Activated CD4-positive, alpha-beta memory T cell treated with anti-CD3 and anti-CD28 coated beads for 36 hours (primary cell): ENCODE results near the gene BDH2. TPM values are rescaled to one million over a fixed set of nuclear protein-coding genes. Genes with fewer than 3 reads are reported as not detected.

ENCODE experiments used
- CTCF ChIA-PET: fragments of 350-600 bp; sonication (Branson Sonifier 250); formaldehyde crosslinking; loops from one replicate; lab custom pipeline; 2021; ENCODE audit warnings: antibody characterized with exemption, inconsistent platforms; lab: Charles Lee
- POLR2A ChIA-PET: fragments of 350-600 bp; sonication (Branson Sonifier 250); formaldehyde crosslinking; loops from one replicate; lab custom pipeline; 2021; ENCODE audit warnings: antibody characterized with exemption; lab: Charles Lee
- DNase-seq: peaks from one replicate; pipeline ENCODE4 v3.0.0-alpha.2; 2020
- H3K27ac Mint-ChIP-seq: one replicate; pipeline ENCODE4 v1.8.0; 2021; ENCODE audit warnings: mixed read lengths
- H3K27me3 Mint-ChIP-seq: one replicate; pipeline ENCODE4 v1.8.0; 2021; ENCODE audit warnings: mixed read lengths
- H3K36me3 Mint-ChIP-seq: one replicate; pipeline ENCODE4 v1.8.0; 2021; ENCODE audit warnings: mixed read lengths
- H3K4me1 Mint-ChIP-seq: one replicate; pipeline ENCODE4 v1.8.0; 2021; ENCODE audit warnings: low read depth, mixed read lengths
- H3K4me3 Mint-ChIP-seq: one replicate; pipeline ENCODE4 v1.8.0; 2021; ENCODE audit warnings: mild to moderate bottlenecking, mixed read lengths
- H3K9me3 Mint-ChIP-seq: one replicate; pipeline ENCODE4 v1.8.0; 2021; ENCODE audit warnings: mixed read lengths
- intact Hi-C: fragments of 100-400 bp; cut with micrococcal nuclease; formaldehyde crosslinking; loops from one replicate; pipeline ENCODE4 v1.15.1; 2023
- total RNA-seq, 2 experiments: library from RNA; stranded (reverse); gene quantifications; one replicate each; pipeline ENCODE4 v1.2.3, GENCODE V29; 2021

The BDH2 gene
- total RNA-seq, 2 experiments from 2014 or later, result 14.4 to 15.4 TPM

DNA sequence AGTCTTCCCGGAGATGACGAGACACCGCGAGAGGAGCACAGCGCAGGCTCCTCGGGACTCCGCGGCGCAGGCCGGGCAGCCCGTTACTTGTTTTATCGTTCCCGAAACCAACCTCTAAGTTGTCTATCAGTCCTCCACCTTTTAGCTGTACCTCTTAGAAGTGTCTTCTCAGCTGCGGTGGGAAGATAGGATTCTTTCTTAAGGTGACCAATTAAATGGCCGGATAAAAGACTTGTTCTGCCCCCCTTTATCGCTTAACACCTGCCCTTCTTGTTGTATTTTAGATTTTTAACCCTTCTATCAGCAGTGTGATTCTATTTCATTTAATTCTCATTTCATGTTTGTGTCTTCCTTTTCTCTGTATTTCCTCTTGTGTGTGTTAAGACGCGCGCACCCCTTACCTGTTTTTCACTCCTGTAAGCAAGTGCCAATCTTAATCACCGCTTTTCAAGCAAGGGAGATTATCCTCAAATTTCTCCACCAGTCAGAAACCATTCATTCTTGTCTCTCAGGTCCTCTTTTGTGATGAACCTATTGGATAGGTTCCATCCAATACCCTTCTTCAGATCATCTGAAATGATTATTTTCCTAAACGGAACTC, 22.8 kb downstream of the BDH2 start, which contains the start of gene SLC9B2:
TSS of gene SLC9B2 (minus strand) at position 15 of the 601 bp plus-strand sequence. CDS start 9,211 bp downstream, outside the sequence.
- no peaks in the 10 kb centered on the region for H3K9me3 Mint-ChIP-seq
- intact Hi-C loops, result loop anchor here (1.0 to 10.0 kb wide), 7 partner anchors 22 to 732 kb away; partner anchors contain the start of genes BDH2, CISD2, NFKB1 and SLC39A8
- no peaks in the 10 kb centered on the region for H3K27me3 Mint-ChIP-seq
- CTCF ChIA-PET, result interaction anchor here (0.6 to 3.0 kb wide), 8 partner anchors 12 to 260 kb away, joined by 3 to 11 read pairs (median 4); partner anchors contain the start of gene BDH2
- peak within 1 kb of the TSS; percentile 99 for H3K27ac Mint-ChIP-seq
- POLR2A ChIA-PET, result interaction anchor here (1.0 to 1.4 kb wide), 4 partner anchors 19 to 251 kb away, joined by 3 to 9 read pairs (median 5); partner anchors contain the start of gene CISD2
- H3K36me3 Mint-ChIP-seq, result peaks cover 15% of the 10 kb centered on the region
- DNase-seq, result peak; percentile 30
- H3K4me3 Mint-ChIP-seq, result peak within 1 kb of the TSS; percentile 79
- peaks cover 42% of the 10 kb centered on the region for H3K4me1 Mint-ChIP-seq

DNA sequence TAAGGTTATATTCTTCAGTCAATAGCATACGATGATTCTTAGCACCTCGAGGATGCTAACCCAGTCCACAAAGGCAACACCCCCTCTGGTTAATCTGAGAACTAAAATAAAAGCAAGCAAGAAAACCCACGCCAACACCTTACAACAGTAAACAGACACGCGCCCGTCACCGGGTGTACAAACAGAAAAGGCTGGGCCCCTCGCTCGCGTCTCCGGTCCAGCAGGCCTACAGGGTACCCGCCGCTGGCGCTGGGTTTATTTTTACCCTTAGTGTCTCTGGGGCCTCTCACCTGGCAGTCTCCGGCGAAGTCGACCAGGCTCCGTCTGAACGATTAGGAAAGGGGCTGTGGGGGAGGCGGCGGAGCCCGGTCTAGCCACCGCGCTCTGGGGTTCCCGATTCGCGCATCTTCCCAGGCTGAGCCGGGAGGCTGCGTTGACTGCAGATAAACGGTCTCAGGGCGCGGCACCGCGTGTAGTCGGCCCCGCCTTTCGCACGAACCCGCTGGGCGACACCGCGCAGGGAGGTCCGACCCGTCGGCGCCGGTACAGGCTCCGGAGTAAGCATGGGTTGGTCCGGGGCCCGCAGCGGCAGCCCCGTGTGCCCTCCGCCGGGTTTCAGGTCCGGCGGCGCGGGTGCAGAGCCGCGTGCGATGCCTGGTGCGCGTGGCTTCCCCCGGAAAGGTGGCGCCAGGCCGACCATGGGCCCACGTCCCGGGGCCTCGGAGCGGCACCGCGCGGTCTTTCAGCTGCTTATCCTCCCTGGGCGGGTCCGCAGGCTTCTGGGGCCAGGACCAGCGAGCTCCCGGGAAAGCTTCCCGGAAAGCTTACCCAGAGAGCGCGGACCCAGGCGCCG, 23.5 kb downstream of the BDH2 start:
- Mint-ChIP-seq H3K36me3 (peaks cover 12% of the 10 kb centered on the region), H3K27me3 (no peaks in the 10 kb centered on the region), H3K4me3 (peak overlapping the region; percentile 79), H3K4me1 (peaks cover 42% of the 10 kb centered on the region), H3K27ac (peak overlapping the region; percentile 99), H3K9me3 (no peaks in the 10 kb centered on the region)
- intact Hi-C loops, result loop anchor here (1.0 to 10.0 kb wide), 9 partner anchors 23 to 731 kb away; partner anchors contain the start of genes BDH2, CISD2, NFKB1 and SLC39A8
- DNase-seq, result peak; percentile 72
- POLR2A ChIA-PET, result interaction anchor here (0.7 to 1.6 kb wide), 7 partner anchors 20 to 251 kb away, joined by 3 to 9 read pairs (median 4); partner anchors contain the start of genes CISD2, SLC9B1 and UBE2D3
- CTCF ChIA-PET, result interaction anchor here (0.6 to 3.0 kb wide), 10 partner anchors 13 to 260 kb away, joined by 3 to 11 read pairs (median 4); partner anchors contain the start of gene BDH2

DNA sequence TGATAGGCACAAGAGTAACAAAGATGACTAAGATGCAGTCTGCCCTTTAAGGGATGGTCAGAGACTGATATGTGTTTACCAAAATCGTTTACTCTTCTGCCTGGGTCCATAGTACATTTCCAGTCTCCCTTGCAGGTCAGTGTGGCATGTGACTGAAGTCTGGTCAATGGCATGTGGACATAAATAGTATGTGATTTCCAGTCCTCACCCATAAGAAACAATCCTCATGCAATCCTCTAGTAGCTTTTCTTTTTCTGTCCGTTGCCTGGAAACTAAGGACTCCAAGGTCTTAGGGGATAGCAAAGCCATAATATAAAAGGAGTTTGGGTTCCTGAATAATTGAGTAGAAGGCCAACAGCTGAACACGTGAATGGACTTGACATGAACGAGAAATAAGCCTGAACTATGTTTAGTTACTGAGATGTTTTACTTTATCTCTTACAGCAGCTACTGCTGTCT, 24.2 kb downstream of the BDH2 start:
- Mint-ChIP-seq H3K4me1 (peaks cover 42% of the 10 kb centered on the region), H3K27me3 (no peaks in the 10 kb centered on the region), H3K27ac (peak overlapping the region; percentile 99), H3K4me3 (peak overlapping the region; percentile 79), H3K9me3 (no peaks in the 10 kb centered on the region), H3K36me3 (peaks cover 12% of the 10 kb centered on the region)
- no peak for DNase-seq
- intact Hi-C loops, result loop anchor here (2.0 to 10.0 kb wide), 4 partner anchors 25 to 573 kb away; partner anchors contain the start of gene NFKB1
- POLR2A ChIA-PET, result interaction anchor here (0.7 to 1.6 kb wide), 3 partner anchors 56 to 248 kb away, joined by 3 to 5 read pairs (median 4); partner anchors contain the start of genes CISD2, SLC9B1 and UBE2D3
- CTCF ChIA-PET, result interaction anchor here (1.2 to 3.0 kb wide), 3 partner anchors 14 to 23 kb away, joined by 3 to 11 read pairs (median 4); no protein-coding TSS in a partner anchor

DNA sequence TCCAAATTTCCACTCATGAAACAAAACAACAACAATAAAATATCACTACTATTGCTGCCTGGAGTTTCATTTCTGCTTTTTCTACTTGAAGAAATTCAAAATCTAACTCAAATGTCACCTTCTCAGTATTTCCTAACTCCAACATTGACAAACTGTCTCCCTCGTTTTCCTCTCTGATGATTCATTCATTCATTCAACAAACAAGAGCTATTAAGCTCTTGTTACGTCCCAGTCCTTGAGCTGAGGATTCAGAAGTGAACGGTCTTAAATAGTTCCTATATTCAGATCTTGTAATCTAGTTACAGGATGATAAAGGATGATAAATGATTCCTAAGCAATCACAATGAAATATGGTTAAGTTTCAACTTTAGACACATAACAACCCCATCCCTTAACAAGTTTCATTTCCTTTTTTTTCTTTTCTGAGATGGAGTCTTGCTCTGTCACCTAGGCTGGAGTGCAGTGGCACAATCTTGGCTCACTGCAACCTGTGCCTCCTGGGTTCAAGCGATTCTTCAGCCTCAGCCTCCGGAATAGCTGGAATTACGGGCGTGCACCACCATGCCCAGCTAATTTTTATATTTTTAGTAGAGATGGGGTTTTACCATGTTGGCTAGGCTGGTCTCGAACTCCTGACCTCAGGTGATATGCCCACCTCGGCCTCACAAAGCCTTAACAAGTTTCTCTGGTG, 24.7 kb downstream of the BDH2 start:
- H3K9me3 Mint-ChIP-seq, result no peaks in the 10 kb centered on the region
- peaks cover 42% of the 10 kb centered on the region for H3K4me1 Mint-ChIP-seq
- peak overlapping the region; percentile 79 for H3K4me3 Mint-ChIP-seq
- CTCF ChIA-PET, result interaction anchor here (0.9 to 3.0 kb wide), 4 partner anchors 14 to 484 kb away, joined by 3 to 11 read pairs (median 4); no protein-coding TSS in a partner anchor
- no peaks in the 10 kb centered on the region for H3K27me3 Mint-ChIP-seq
- DNase-seq, result no peak
- H3K27ac Mint-ChIP-seq, result peak overlapping the region; percentile 99
- intact Hi-C loops, result loop anchor here (2.0 to 10.0 kb wide), 4 partner anchors 24 to 573 kb away; partner anchors contain the start of gene NFKB1
- POLR2A ChIA-PET, result interaction anchor here (0.7 to 1.6 kb wide), 3 partner anchors 55 to 247 kb away, joined by 3 to 5 read pairs (median 4); partner anchors contain the start of genes CISD2, SLC9B1 and UBE2D3
- peaks cover 12% of the 10 kb centered on the region for H3K36me3 Mint-ChIP-seq

DNA sequence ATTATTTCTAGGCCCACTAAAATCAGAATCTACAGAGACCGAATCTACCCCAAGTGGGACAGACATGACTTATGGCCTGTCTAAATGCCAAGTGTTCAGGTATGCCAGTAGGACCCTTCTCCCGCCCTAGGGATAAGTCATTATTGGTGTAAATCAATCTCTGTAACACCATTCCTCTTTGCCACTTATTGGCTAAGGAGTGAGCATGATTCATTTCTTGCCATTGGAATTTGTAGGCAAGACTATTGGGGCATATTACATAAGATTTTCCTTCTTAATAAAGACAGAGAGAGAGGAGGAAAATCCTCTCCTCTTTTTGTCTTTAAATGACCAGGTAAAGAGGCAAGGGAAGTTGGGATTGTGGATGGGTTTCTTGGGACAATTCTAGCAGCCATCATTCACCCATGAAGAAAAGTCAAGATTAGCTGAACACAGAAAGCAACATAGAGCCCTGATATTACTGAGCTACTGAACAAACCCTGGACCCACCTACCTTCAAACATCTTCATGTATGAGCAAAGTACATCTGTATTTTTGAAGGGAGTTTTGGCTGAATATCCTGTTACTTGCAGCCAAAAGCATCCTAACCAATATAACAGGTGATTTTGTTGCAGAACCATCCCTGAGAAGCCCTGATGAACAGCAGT, 25.7 kb downstream of the BDH2 start:
- H3K27ac Mint-ChIP-seq, result no peak overlapping the region
- DNase-seq, result no peak
- POLR2A ChIA-PET, result no interaction called here
- H3K36me3 Mint-ChIP-seq, result peaks cover 13% of the 10 kb centered on the region
- CTCF ChIA-PET, result interaction anchor here (0.9 to 1.1 kb wide), 2 partner anchors 18 to 483 kb away, joined by 3 to 5 read pairs; no protein-coding TSS in a partner anchor
- peaks cover 43% of the 10 kb centered on the region for H3K4me1 Mint-ChIP-seq
- intact Hi-C loops, result loop anchor here (2.0 to 10.0 kb wide), 3 partner anchors 23 to 445 kb away; no protein-coding TSS in a partner anchor
- H3K4me3 Mint-ChIP-seq, result peak overlapping the region; percentile 79
- no peaks in the 10 kb centered on the region for H3K9me3 Mint-ChIP-seq
- no peaks in the 10 kb centered on the region for H3K27me3 Mint-ChIP-seq

DNA sequence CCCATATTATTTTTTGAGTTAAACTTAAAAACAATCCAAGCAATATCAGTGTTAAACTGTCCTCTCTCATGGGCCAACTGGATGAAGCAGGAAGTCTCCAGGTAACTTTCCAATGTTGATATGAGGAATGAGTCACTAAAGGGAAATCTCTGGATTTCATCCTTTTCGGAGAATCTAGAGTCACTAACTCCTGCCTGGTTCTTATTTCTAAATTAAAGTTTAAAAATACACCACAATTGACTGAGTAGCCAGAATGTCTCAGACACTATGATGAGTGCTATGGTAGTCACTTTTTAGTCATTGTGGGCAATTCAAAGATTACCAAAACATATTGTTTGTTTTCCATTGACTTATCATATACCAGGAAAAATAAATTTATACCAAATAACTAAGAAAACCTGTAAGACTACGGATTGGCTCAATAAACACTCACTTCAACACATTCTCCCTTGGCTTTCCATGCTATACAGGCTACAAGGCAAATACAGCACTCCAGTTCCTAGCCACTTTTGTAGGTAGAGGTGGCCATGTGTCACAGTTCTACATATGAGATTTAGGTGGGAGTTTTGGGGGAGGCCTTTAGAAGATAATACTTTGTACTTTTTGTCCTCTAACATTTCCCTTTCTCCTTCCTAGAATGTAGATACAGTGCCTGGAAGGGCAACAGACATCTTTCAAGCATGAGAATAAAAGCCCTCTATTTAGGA, 31.6 kb downstream of the BDH2 start:
- ChIA-PET CTCF (interaction anchor here (1.5 kb wide), 1 partner anchor 24 kb away, joined by 3 read pairs; no protein-coding TSS in a partner anchor), POLR2A (no interaction called here)
- Mint-ChIP-seq H3K9me3 (no peaks in the 10 kb centered on the region), H3K27ac (no peak overlapping the region), H3K4me3 (no peak overlapping the region), H3K27me3 (no peaks in the 10 kb centered on the region), H3K4me1 (peaks cover 23% of the 10 kb centered on the region), H3K36me3 (peaks cover 31% of the 10 kb centered on the region)
- DNase-seq, result no peak
- intact Hi-C loops, result no loop called here

DNA sequence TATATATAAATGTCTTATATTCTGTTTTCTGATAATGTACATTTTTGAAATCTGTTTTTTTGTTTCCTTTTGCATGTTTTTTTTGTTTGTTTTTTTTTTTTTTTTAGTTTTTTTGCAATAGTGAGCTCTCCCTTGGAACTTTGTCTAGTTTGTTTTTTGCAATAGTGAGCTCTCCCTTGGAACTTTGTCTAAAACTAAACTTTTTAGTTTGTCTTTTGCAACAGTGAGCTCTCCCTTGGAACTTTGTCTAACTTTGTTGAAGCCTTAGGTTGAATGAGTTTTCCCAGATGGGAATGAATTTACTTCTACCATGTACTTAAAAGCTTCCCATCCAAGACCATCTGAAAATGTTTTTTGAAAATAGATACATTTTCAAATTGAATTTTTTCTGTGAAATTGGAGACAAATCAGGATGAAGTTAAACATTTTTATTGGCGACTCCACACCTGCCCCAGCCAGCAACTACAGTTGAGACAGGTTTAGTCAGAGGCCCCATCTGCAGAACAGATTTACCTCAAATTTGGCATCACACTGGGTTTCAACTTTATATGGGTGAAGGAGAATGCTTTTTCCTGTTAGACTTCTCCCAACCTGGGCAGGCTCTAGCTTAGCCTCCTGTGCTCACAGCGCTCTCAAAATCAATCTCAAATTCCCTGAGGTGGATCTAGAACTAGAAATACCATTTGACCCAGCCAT, 39.0 kb downstream of the BDH2 start:
- CTCF ChIA-PET, result interaction anchor here (1.5 kb wide), 1 partner anchor 31 kb away, joined by 3 read pairs; no protein-coding TSS in a partner anchor
- Mint-ChIP-seq H3K27me3 (no peaks in the 10 kb centered on the region), H3K4me1 (no peaks in the 10 kb centered on the region), H3K4me3 (no peak overlapping the region), H3K9me3 (no peaks in the 10 kb centered on the region), H3K36me3 (peaks cover 32% of the 10 kb centered on the region), H3K27ac (no peak overlapping the region)
- DNase-seq, result no peak
- intact Hi-C loops, result no loop called here
- POLR2A ChIA-PET, result no interaction called here

DNA sequence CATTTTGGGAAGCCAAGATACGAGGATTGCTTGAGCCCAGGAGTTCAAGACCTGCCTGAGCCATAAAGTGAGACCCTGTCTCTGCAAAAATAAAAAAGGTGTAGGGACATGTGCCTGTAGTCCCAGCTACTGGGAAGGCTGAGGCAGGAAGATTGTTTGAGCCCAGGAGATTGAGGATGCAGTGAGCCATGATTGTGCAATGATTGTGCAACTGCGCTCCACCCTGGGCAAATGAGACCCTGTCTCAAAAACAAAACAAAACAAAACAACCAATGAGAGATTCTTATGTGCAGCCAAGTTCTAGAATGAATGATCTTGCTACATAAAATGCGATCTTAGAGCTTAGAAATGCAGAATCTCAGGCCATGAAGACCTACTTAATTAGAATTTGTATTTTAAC, 45.6 kb downstream of the BDH2 start:
- CTCF ChIA-PET, result no interaction called here
- Mint-ChIP-seq H3K9me3 (no peaks in the 10 kb centered on the region), H3K36me3 (peaks cover 13% of the 10 kb centered on the region)

DNA sequence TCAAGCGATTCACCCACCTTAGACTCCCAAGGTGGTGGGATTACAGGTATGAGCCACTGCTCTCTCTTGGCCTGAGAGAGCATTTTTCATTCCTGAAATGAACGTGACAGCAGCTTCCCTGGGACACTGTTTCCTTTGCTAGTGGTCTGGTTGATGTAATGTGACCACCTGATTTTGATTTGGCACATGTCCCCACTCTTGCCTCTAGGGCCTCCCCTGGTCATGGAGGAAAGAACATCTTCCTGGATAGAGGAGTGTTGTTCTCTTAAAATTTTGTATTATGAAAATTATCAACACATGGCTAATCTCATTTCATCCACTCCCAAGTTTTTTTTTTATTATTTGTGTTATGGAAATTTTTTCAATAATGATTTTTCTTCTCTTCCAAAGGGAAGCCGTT, 46.9 kb downstream of the BDH2 start:
- CTCF ChIA-PET, result interaction anchor here (2.6 kb wide), 1 partner anchor 39 kb away, joined by 12 read pairs; no protein-coding TSS in a partner anchor
- Mint-ChIP-seq H3K9me3 (no peaks in the 10 kb centered on the region), H3K27ac (no peak overlapping the region), H3K27me3 (no peaks in the 10 kb centered on the region), H3K36me3 (peaks cover 18% of the 10 kb centered on the region), H3K4me3 (no peak overlapping the region), H3K4me1 (peaks cover 13% of the 10 kb centered on the region)
- intact Hi-C loops, result no loop called here
- no peak for DNase-seq
- POLR2A ChIA-PET, result interaction anchor here (1.0 kb wide), 1 partner anchor 33 kb away, joined by 3 read pairs; the partner anchor contains the start of gene SLC9B1

More for the DNA sequence above, 45.6 kb downstream of the BDH2 start:
- peaks cover 13% of the 10 kb centered on the region for H3K4me1 Mint-ChIP-seq
- H3K4me3 Mint-ChIP-seq, result no peak overlapping the region
- POLR2A ChIA-PET, result no interaction called here
- no peak for DNase-seq
- intact Hi-C loops, result no loop called here
- H3K27me3 Mint-ChIP-seq, result no peaks in the 10 kb centered on the region
- no peak overlapping the region for H3K27ac Mint-ChIP-seq
